Thyroid gland (tissue), 4 donors: Measurements from ENCODE around the gene CAMK1D.

Experiments used
- POLR2A ChIP-seq, 2 donors: fragments of 450-650 bp; IDR thresholded peaks; one replicate each; pipeline ENCODE4 v1.6.1; 2017; ENCODE audit warnings: antibody characterized with exemption in 2 of 2, mild to moderate bottlenecking in 2 of 2, moderate library complexity in 1 of 2
- TF ChIP-seq, protein P1 (sequence below), 6 experiments: fragments of 200-600 bp in 3 of 6; fragments of 450-650 bp in 3 of 6; sonication (generic) in 3 of 6; IDR thresholded peaks; one replicate each; pipeline ENCODE4 v1.5.1; 2016 to 2019; ENCODE audit warnings: antibody characterized with exemption in 6 of 6, mild to moderate bottlenecking in 2 of 6, inconsistent platforms in 1 of 6, moderate library complexity in 1 of 6

DNA sequence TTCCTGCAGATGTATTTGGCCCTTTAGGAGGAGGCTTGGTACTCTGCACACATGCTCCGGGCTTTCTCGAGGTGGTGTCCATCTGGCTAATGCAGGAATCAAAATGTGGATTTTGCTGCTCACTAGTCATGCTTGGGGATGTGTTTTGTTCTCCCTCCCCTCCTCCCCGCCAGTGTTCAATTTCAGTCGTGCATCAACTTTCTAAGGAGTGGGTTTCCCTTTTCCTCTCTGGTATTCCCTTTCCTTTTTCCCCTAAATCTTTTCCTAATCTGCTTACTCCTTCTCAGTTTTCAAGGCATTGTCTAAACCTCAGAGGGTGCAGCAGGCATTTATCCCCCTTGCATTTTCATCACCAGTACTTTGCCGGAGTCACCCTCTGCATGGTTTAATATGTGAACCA is 450.4 kb downstream of the CAMK1D start:
- no peak for TF ChIP-seq POLR2A (IDR thresholded peaks at IDR 0.05)
- TF ChIP-seq, protein P1, sequence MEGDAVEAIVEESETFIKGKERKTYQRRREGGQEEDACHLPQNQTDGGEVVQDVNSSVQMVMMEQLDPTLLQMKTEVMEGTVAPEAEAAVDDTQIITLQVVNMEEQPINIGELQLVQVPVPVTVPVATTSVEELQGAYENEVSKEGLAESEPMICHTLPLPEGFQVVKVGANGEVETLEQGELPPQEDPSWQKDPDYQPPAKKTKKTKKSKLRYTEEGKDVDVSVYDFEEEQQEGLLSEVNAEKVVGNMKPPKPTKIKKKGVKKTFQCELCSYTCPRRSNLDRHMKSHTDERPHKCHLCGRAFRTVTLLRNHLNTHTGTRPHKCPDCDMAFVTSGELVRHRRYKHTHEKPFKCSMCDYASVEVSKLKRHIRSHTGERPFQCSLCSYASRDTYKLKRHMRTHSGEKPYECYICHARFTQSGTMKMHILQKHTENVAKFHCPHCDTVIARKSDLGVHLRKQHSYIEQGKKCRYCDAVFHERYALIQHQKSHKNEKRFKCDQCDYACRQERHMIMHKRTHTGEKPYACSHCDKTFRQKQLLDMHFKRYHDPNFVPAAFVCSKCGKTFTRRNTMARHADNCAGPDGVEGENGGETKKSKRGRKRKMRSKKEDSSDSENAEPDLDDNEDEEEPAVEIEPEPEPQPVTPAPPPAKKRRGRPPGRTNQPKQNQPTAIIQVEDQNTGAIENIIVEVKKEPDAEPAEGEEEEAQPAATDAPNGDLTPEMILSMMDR (IDR thresholded peaks at IDR 0.05), result no peak
